GM12878 (cell line): ENCODE results near the gene KIAA0408. TPM values are rescaled to one million over a fixed set of nuclear protein-coding genes. Genes with fewer than 3 reads are reported as not detected.

Source experiments
- CUX1 ChIP-seq: IDR thresholded peaks from 2 replicates; pipeline ENCODE4 v1.6.1; 2012; ENCODE audit warnings: improper control_type of control experiment, low read depth, low read length; ENCODE audit not compliant: insufficient replicate concordance
- EED ChIP-seq: sonication (generic); IDR thresholded peaks from 2 replicates; pipeline ENCODE4 v1.6.1; 2016; ENCODE audit warnings: antibody characterized with exemption, low read depth
- GABPA ChIP-seq: IDR thresholded peaks from 2 replicates; pipeline ENCODE4 v1.6.1; 2014; ENCODE audit warnings: antibody characterized with exemption, low read depth, mild to moderate bottlenecking, inconsistent platforms
- GATAD2B ChIP-seq: fragments of 450-650 bp; conservative IDR thresholded peaks from 2 replicates; pipeline ENCODE4 v1.6.1; 2017; ENCODE audit warnings: low read depth, mild to moderate bottlenecking, moderate library complexity
- HCFC1 ChIP-seq: fragments of 150-350 bp; IDR thresholded peaks from 2 replicates; pipeline ENCODE4 v1.6.1; 2014; ENCODE audit warnings: low read length
- MEF2A ChIP-seq: IDR thresholded peaks from 2 replicates; pipeline ENCODE4 v1.6.1; 2011; ENCODE audit warnings: low read depth, mild to moderate bottlenecking, low read length, moderate library complexity; ENCODE audit not compliant: insufficient read depth
- NR2C1 ChIP-seq: fragments of 450-650 bp; IDR thresholded peaks from 2 replicates; pipeline ENCODE4 v1.6.1; 2017; ENCODE audit warnings: antibody characterized with exemption, mild to moderate bottlenecking, moderate library complexity
- NR2C2 ChIP-seq: IDR thresholded peaks from 2 replicates; pipeline ENCODE4 v1.6.1; 2011; ENCODE audit warnings: borderline replicate concordance, low read depth; ENCODE audit not compliant: control insufficient read depth, insufficient read length
- RAD21 ChIP-seq: IDR thresholded peaks from 2 replicates; pipeline ENCODE4 v1.6.1; 2011; ENCODE audit warnings: mild to moderate bottlenecking, low read depth, low read length, moderate library complexity; ENCODE audit not compliant: insufficient read depth
- RFX5 ChIP-seq: IDR thresholded peaks from 2 replicates; pipeline ENCODE4 v1.6.1; 2011; ENCODE audit warnings: low read depth, low read length, improper control_type of control experiment
- SIN3A ChIP-seq: IDR thresholded peaks from 2 replicates; pipeline ENCODE4 v1.6.1; 2012; ENCODE audit warnings: low read depth, low read length, improper control_type of control experiment
- SMAD1 ChIP-seq: fragments of 450-650 bp; IDR thresholded peaks from 2 replicates; pipeline ENCODE4 v1.6.1; 2018; ENCODE audit warnings: mild to moderate bottlenecking, low read depth; ENCODE audit not compliant: partially characterized antibody
- TAF1 ChIP-seq: IDR thresholded peaks from 2 replicates; pipeline ENCODE4 v1.6.1; 2011; ENCODE audit warnings: mild to moderate bottlenecking, low read depth, low read length, borderline replicate concordance
- TCF12 ChIP-seq: IDR thresholded peaks from 2 replicates; pipeline ENCODE4 v1.6.1; 2011; ENCODE audit warnings: low read depth, mild to moderate bottlenecking, low read length
- ZNF274 ChIP-seq: IDR thresholded peaks from one replicate; pipeline ENCODE4 v1.8.0; 2011; ENCODE audit not compliant: insufficient read length, insufficient read depth
- polyA plus RNA-seq, 11 experiments: library from polyadenylated mRNA; depleted of rRNA in 4 of 11; unstranded in 6 of 11; stranded (reverse) in 5 of 11; fragments of >200 nt; fragmentation: Nextera tagmentation in 4 of 11; fragmentation: Illumina TruSeq in 1 of 11; extraction: Ambion mirVana in 4 of 11; extraction: Trizol in 1 of 11; gene quantifications; 1 replicate in 1 of 11; 2 replicates in 10 of 11; pipeline versions ENCODE4 v1.2.1 to v1.2.3, GENCODE V29; 2011 to 2016; ENCODE audit warnings: inconsistent platforms in 2 of 11, missing spikeins in 2 of 11, low read depth in 1 of 11
- total RNA-seq, 4 experiments: library from RNA; depleted of rRNA in 3 of 4; stranded (reverse); fragments of >200 nt in 3 of 4; fragmentation: Illumina TruSeq in 1 of 4; extraction: Trizol in 1 of 4; gene quantifications; 2 replicates each; pipeline versions ENCODE4 v1.2.1 to v1.2.3, GENCODE V29; 2013 to 2021
- TF ChIP-seq, protein P1 (sequence below): fragments of 450-650 bp; formaldehyde crosslinking; IDR thresholded peaks from 2 replicates; pipeline ENCODE4 v1.5.0; 2022; ENCODE audit warnings: mild to moderate bottlenecking, missing genetic modification characterization
- TF ChIP-seq, protein P2 (sequence below): fragments of 450-650 bp; IDR thresholded peaks from 2 replicates; pipeline ENCODE4 v1.6.1; 2018; ENCODE audit warnings: borderline replicate concordance, mild to moderate bottlenecking; ENCODE audit not compliant: partially characterized antibody
- TF ChIP-seq, protein P3 (sequence below): fragments of 450-650 bp; conservative IDR thresholded peaks from 2 replicates; pipeline ENCODE4 v1.6.1; 2017; ENCODE audit warnings: mild to moderate bottlenecking, moderate library complexity

Gene KIAA0408
- total and polyA plus RNA-seq, 10 of the 15 experiments (the other 5 are each of a cell fraction or from before 2014, with no cell fraction given), result 0.03 to 0.30 (median 0.06) TPM; not detected in 4

- TF ChIP-seq NR2C2 (no peak), RAD21 (peak; percentile 88), GATAD2B (no peak), TAF1 (no peak), ZNF274 (no peak), RFX5 (no peak), HCFC1 (no peak), SIN3A (no peak), SMAD1 (no peak), MEF2A (0 out of 2 replicates have a peak, but pooled peaks have one; percentile 17), GABPA (no peak), CUX1 (no peak), EED (no peak), TCF12 (no peak), NR2C1 (no peak)
- TF ChIP-seq, protein P1, sequence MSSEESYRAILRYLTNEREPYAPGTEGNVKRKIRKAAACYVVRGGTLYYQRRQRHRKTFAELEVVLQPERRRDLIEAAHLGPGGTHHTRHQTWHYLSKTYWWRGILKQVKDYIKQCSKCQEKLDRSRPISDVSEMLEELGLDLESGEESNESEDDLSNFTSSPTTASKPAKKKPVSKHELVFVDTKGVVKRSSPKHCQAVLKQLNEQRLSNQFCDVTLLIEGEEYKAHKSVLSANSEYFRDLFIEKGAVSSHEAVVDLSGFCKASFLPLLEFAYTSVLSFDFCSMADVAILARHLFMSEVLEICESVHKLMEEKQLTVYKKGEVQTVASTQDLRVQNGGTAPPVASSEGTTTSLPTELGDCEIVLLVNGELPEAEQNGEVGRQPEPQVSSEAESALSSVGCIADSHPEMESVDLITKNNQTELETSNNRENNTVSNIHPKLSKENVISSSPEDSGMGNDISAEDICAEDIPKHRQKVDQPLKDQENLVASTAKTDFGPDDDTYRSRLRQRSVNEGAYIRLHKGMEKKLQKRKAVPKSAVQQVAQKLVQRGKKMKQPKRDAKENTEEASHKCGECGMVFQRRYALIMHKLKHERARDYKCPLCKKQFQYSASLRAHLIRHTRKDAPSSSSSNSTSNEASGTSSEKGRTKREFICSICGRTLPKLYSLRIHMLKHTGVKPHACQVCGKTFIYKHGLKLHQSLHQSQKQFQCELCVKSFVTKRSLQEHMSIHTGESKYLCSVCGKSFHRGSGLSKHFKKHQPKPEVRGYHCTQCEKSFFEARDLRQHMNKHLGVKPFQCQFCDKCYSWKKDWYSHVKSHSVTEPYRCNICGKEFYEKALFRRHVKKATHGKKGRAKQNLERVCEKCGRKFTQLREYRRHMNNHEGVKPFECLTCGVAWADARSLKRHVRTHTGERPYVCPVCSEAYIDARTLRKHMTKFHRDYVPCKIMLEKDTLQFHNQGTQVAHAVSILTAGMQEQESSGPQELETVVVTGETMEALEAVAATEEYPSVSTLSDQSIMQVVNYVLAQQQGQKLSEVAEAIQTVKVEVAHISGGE (CRISPR knock-in tag), result no peak
- TF ChIP-seq, protein P2, sequence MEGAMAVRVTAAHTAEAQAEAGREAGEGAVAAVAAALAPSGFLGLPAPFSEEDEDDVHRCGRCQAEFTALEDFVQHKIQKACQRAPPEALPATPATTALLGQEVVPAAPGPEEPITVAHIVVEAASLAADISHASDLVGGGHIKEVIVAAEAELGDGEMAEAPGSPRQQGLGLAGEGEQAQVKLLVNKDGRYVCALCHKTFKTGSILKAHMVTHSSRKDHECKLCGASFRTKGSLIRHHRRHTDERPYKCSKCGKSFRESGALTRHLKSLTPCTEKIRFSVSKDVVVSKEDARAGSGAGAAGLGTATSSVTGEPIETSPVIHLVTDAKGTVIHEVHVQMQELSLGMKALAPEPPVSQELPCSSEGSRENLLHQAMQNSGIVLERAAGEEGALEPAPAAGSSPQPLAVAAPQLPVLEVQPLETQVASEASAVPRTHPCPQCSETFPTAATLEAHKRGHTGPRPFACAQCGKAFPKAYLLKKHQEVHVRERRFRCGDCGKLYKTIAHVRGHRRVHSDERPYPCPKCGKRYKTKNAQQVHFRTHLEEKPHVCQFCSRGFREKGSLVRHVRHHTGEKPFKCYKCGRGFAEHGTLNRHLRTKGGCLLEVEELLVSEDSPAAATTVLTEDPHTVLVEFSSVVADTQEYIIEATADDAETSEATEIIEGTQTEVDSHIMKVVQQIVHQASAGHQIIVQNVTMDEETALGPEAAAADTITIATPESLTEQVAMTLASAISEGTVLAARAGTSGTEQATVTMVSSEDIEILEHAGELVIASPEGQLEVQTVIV, result no peak
- TF ChIP-seq, protein P3, sequence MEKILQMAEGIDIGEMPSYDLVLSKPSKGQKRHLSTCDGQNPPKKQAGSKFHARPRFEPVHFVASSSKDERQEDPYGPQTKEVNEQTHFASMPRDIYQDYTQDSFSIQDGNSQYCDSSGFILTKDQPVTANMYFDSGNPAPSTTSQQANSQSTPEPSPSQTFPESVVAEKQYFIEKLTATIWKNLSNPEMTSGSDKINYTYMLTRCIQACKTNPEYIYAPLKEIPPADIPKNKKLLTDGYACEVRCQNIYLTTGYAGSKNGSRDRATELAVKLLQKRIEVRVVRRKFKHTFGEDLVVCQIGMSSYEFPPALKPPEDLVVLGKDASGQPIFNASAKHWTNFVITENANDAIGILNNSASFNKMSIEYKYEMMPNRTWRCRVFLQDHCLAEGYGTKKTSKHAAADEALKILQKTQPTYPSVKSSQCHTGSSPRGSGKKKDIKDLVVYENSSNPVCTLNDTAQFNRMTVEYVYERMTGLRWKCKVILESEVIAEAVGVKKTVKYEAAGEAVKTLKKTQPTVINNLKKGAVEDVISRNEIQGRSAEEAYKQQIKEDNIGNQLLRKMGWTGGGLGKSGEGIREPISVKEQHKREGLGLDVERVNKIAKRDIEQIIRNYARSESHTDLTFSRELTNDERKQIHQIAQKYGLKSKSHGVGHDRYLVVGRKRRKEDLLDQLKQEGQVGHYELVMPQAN, result no peak
These were observed 38.6 kb downstream of the KIAA0408 start (continued) for GRCh38 chr6:127420556-127420955.
